Vagina (tissue), 2 donors: ENCODE measurements around the gene CPM. TPM values are rescaled to one million over a fixed set of nuclear protein-coding genes. Genes with fewer than 3 reads are reported as not detected.

ENCODE experiments used
- DNase-seq, 2 donors: peaks; one replicate each; pipeline ENCODE4 v3.0.0-alpha.2; 2017; ENCODE audit errors: extremely low spot score in 2 of 2
- H3K27ac ChIP-seq: fragments of 200-600 bp; sonication (generic); one replicate; pipeline ENCODE4 v1.5.1; 2019
- H3K27me3 ChIP-seq: fragments of 200-600 bp; sonication (generic); one replicate; pipeline ENCODE4 v1.5.1; 2019
- H3K36me3 ChIP-seq, 2 donors: fragments of 200-600 bp; sonication (generic); one replicate each; pipeline ENCODE4 v1.5.1; 2017 to 2019
- H3K4me1 ChIP-seq: fragments of 200-600 bp; sonication (generic); one replicate; pipeline ENCODE4 v1.5.1; 2019
- H3K4me3 ChIP-seq, 2 donors: fragments of 200-600 bp; sonication (generic); 1 replicate in 1 of 2; 2 replicates in 1 of 2; pipeline ENCODE4 v1.5.1; 2016 to 2019
- H3K9me3 ChIP-seq: fragments of 200-600 bp; sonication (generic); one replicate; pipeline ENCODE4 v1.5.1; 2019
- POLR2A ChIP-seq, 2 donors: fragments of 450-650 bp; IDR thresholded peaks; one replicate each; pipeline ENCODE4 v1.6.1; 2017; ENCODE audit warnings: antibody characterized with exemption in 2 of 2, mild to moderate bottlenecking in 2 of 2, moderate library complexity in 2 of 2
- POLR2AphosphoS5 ChIP-seq, 2 donors: sonication (generic); formaldehyde crosslinking; IDR thresholded peaks; one replicate each; pipeline ENCODE4 v1.9.0; 2017; ENCODE audit warnings: antibody characterized with exemption in 2 of 2, mild to moderate bottlenecking in 2 of 2, low read depth in 1 of 2; ENCODE audit not compliant: insufficient read depth in 1 of 2
- intact Hi-C: fragments of 100-400 bp; cut with DNase I; formaldehyde crosslinking; loops from one replicate; pipeline ENCODE4 v1.15.1; 2023
- total RNA-seq: library from RNA; depleted of rRNA; stranded (reverse); fragments of >200 nt; gene quantifications from one replicate; pipeline ENCODE4 v1.2.3, GENCODE V29; 2016
- TF ChIP-seq, protein P1 (sequence below), 3 experiments: fragments of 450-650 bp in 2 of 3; fragments of 200-600 bp in 1 of 3; sonication (generic) in 1 of 3; IDR thresholded peaks; one replicate each; pipeline ENCODE4 v1.5.1; 2017 to 2019; ENCODE audit warnings: antibody characterized with exemption in 3 of 3, mild to moderate bottlenecking in 2 of 3, moderate library complexity in 2 of 3

CPM gene
- total RNA-seq, 1 donor from 2014 or later: 35.4 TPM

DNA sequence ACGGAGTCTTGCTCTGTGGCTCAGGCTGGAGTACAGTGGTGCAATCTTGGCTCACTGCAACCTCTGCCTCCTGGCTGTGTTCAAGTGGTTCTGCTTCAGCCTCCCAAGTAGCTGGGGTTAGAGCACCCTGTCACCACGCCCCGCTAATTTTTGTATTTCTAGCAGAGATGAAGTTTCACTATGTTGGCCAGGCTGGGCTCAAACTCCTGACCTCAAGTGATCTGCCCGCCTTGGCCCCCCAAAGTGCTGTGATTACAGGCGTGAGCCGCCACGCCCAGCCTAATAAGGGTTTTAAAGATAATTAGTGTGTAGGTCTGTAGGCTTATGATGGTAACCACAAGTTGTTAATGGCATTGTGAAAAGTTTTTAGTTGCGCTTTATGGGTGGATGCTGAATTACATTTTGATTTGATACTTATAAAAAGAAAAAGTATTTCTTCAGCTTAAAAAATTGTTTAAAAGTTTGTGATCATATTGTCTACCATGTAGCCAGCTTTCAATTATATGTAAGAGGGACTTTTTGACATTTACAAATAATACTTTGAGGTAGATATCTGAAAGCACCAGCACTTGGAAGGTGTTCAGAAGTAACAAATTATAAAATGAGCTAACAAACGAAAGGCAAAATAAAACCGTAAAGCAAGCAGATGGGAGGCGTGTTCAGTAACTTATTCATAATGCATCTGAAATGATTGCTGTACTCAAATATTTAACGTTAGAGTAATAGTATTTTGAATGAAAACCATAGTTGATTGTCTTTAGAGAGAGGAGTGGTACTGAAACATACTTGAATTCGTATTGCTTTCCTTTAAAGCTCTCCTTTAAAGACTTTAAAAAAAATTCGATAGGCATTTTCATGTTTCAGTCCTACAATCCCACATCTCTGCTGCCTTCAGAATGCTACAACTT is 87.9 kb downstream of the CPM start:
- TF ChIP-seq POLR2AphosphoS5 (IDR thresholded peaks at IDR 0.05; ENCODE audit: insufficient read depth in 1 of 2, low read depth in 1 of 2) (no peak), POLR2A (IDR thresholded peaks at IDR 0.05) (no peak)
- TF ChIP-seq, protein P1, sequence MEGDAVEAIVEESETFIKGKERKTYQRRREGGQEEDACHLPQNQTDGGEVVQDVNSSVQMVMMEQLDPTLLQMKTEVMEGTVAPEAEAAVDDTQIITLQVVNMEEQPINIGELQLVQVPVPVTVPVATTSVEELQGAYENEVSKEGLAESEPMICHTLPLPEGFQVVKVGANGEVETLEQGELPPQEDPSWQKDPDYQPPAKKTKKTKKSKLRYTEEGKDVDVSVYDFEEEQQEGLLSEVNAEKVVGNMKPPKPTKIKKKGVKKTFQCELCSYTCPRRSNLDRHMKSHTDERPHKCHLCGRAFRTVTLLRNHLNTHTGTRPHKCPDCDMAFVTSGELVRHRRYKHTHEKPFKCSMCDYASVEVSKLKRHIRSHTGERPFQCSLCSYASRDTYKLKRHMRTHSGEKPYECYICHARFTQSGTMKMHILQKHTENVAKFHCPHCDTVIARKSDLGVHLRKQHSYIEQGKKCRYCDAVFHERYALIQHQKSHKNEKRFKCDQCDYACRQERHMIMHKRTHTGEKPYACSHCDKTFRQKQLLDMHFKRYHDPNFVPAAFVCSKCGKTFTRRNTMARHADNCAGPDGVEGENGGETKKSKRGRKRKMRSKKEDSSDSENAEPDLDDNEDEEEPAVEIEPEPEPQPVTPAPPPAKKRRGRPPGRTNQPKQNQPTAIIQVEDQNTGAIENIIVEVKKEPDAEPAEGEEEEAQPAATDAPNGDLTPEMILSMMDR (IDR thresholded peaks at IDR 0.05): no peak
- Histone ChIP-seq H3K9me3 (no peaks in the 10 kb centered on the region), H3K27me3 (no peaks in the 10 kb centered on the region), H3K4me3 (no peak overlapping the region), H3K27ac (no peak overlapping the region), H3K4me1 (no peaks in the 10 kb centered on the region), H3K36me3 (peaks cover 0 to 23% of the 10 kb centered on the region in 2 donors)
- intact Hi-C loops: no loop called here
- DNase-seq: no peak

DNA sequence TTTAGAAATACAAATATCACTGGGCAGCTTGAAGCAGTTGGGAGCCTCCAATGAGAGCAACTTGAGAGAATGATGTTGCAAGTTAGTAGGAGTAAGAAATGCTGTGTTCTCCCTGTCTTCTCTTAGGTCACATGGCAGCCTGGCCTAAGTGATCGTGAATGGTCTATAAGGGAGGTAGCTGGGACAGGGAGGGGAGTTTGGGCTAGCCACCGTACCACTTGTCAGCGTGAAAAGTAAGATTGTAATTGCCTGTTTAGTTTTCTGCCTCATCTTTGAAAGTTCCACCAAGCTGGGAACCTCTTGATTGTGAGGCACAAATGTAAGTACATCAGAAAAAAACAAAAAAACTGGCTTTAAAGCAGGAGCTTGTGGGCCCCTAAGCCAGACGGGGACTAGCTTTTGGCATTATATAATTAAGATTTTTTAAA is 88.6 kb downstream of the CPM start:
- no peak overlapping the region for H3K4me3 ChIP-seq
- peaks cover 0 to 30% of the 10 kb centered on the region in 2 donors for H3K36me3 ChIP-seq
- TF ChIP-seq, protein P1 (IDR thresholded peaks at IDR 0.05): no peak
- no peak for TF ChIP-seq POLR2AphosphoS5 (IDR thresholded peaks at IDR 0.05; ENCODE audit: insufficient read depth in 1 of 2, low read depth in 1 of 2)
- no peak for TF ChIP-seq POLR2A (IDR thresholded peaks at IDR 0.05)
- no peaks in the 10 kb centered on the region for H3K4me1 ChIP-seq
- intact Hi-C loops: no loop called here
- H3K27me3 ChIP-seq: no peaks in the 10 kb centered on the region
- H3K9me3 ChIP-seq: no peaks in the 10 kb centered on the region
- H3K27ac ChIP-seq: no peak overlapping the region
- DNase-seq: no peak

DNA sequence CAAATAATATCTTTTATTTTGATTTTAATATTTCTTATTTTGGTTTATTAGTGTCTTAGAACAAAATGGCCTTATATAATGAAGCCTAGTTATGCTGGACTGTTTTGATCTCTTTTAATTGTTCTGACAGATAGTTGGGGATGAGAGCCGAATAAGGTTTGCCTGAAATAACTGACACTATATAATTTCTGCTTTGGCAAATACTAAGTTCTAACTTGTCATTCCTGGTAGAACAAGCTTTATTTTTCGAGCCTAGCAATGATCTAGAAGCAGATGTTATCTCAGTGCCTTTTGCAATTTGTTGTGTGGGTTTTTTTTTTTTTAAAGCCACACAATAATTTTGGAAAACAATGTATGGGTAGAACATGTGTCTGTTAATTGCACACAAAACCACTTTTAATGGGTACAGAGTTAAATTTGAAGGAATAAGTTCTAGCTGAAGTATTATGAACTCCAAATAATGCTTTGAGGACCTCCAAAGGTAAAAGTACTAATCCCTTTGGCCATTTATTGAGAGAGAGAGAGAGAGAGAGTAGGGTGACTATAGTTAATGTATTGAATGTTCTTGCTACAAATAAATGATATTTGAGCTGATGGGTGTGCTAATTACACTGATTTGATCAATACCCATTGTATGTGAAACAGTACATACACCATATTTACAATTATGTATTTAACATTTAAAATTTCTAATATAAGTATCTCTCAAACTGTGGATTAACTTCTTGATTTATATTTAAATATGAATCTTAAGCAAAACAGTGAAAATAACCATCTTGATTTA is 90.0 kb downstream of the CPM start:
- Histone ChIP-seq H3K9me3 (no peaks in the 10 kb centered on the region), H3K36me3 (peaks cover 0 to 44% of the 10 kb centered on the region in 2 donors), H3K27me3 (no peaks in the 10 kb centered on the region), H3K4me1 (no peaks in the 10 kb centered on the region), H3K4me3 (no peak overlapping the region), H3K27ac (no peak overlapping the region)
- no peak for DNase-seq
- intact Hi-C loops: no loop called here
- TF ChIP-seq POLR2A (IDR thresholded peaks at IDR 0.05) (no peak), POLR2AphosphoS5 (IDR thresholded peaks at IDR 0.05; ENCODE audit: insufficient read depth in 1 of 2, low read depth in 1 of 2) (no peak)
- TF ChIP-seq, protein P1 (IDR thresholded peaks at IDR 0.05): no peak

DNA sequence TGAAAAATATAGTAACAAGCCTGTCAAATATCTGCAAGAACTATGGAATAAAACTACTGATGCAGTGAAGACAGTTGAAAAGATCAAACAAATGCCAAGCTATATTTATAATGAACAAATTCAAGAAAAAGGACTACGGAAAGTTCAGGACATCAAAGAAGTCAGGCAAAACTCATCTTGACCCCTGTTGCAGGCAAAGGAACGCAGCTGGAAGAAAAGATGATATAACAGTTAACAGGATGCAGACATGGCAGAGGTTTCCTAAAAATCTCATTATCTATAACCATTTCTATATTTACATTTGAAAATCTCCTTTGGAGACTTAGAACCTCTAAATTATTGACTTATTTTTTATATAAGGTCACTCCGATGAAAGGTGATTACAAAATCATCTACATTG is 90.8 kb downstream of the CPM start:
- Histone ChIP-seq H3K9me3 (no peaks in the 10 kb centered on the region), H3K4me3 (no peak overlapping the region), H3K27ac (no peak overlapping the region), H3K36me3 (peaks cover 0 to 52% of the 10 kb centered on the region in 2 donors), H3K4me1 (no peaks in the 10 kb centered on the region), H3K27me3 (no peaks in the 10 kb centered on the region)
- DNase-seq: no peak
- intact Hi-C loops: no loop called here
- no peak for TF ChIP-seq POLR2AphosphoS5 (IDR thresholded peaks at IDR 0.05; ENCODE audit: insufficient read depth in 1 of 2, low read depth in 1 of 2)
- TF ChIP-seq POLR2A (IDR thresholded peaks at IDR 0.05): no peak
- TF ChIP-seq, protein P1 (IDR thresholded peaks at IDR 0.05): no peak
